WTC11 (cell line): ENCODE results near the gene PTPN6. TPM values are rescaled to one million over a fixed set of nuclear protein-coding genes. Genes with fewer than 3 reads are reported as not detected.

Experiments
- ATAC-seq: fragments of 200-7000 bp; cut with Tn5 transposase; 2 replicates; pipeline ENCODE4 v1.10.0; 2021; ENCODE audit warnings: mild to moderate bottlenecking, moderate library complexity
- CTCF ChIA-PET: fragments of 300-600 bp; sonication (Branson Sonifier 250); formaldehyde crosslinking; loops from one replicate; lab custom pipeline; 2021; ENCODE audit warnings: antibody characterized with exemption; lab: Charles Lee
- POLR2A ChIA-PET: fragments of 350-600 bp; sonication (Branson Sonifier 250); formaldehyde crosslinking; loops from one replicate; lab custom pipeline; 2021; ENCODE audit warnings: antibody characterized with exemption; lab: Charles Lee
- DNase-seq: peaks from one replicate; pipeline ENCODE4 v3.0.0; 2021; ENCODE audit warnings: low spot score
- H3K27ac Mint-ChIP-seq: 2 replicates; pipeline ENCODE4 v1.8.0; 2021; ENCODE audit warnings: mixed read lengths
- H3K27me3 Mint-ChIP-seq: 2 replicates; pipeline ENCODE4 v1.8.0; 2021; ENCODE audit warnings: low read depth, mild to moderate bottlenecking, moderate library complexity, mixed read lengths
- H3K36me3 Mint-ChIP-seq: 2 replicates; pipeline ENCODE4 v1.8.0; 2021; ENCODE audit warnings: mixed read lengths
- H3K4me1 Mint-ChIP-seq: 2 replicates; pipeline ENCODE4 v1.8.0; 2022; ENCODE audit warnings: mixed read lengths
- H3K4me3 Mint-ChIP-seq: 2 replicates; pipeline ENCODE4 v1.8.0; 2021; ENCODE audit warnings: mild to moderate bottlenecking, moderate library complexity, mixed read lengths
- H3K9me3 Mint-ChIP-seq: 2 replicates; pipeline ENCODE4 v1.8.0; 2021; ENCODE audit warnings: mixed read lengths
- CREB1 ChIP-seq: sonication (generic); formaldehyde crosslinking; IDR thresholded peaks from 2 replicates; pipeline ENCODE4 v1.8.0; 2023; ENCODE audit warnings: mild to moderate bottlenecking, missing genetic modification reagents
- ETV6 ChIP-seq: sonication (generic); formaldehyde crosslinking; IDR thresholded peaks from 2 replicates; pipeline ENCODE4 v1.8.1; 2022; ENCODE audit warnings: mild to moderate bottlenecking, missing genetic modification reagents
- FOXJ3 ChIP-seq: sonication (generic); formaldehyde crosslinking; IDR thresholded peaks from 2 replicates; pipeline ENCODE4 v1.9.0; 2021; ENCODE audit warnings: missing genetic modification reagents, mild to moderate bottlenecking, borderline replicate concordance
- GABPB1 ChIP-seq: sonication (generic); formaldehyde crosslinking; IDR thresholded peaks from 2 replicates; pipeline ENCODE4 v1.8.1; 2023; ENCODE audit warnings: mild to moderate bottlenecking, missing genetic modification reagents
- GTF2I ChIP-seq: fragments of 250-450 bp; sonication (Bioruptor Pico); conservative IDR thresholded peaks from 2 replicates; pipeline ENCODE4 v1.4.0; 2021; ENCODE audit warnings: mild to moderate bottlenecking
- OVOL2 ChIP-seq: fragments of 250-450 bp; sonication (Bioruptor Pico); IDR thresholded peaks from 2 replicates; pipeline ENCODE4 v1.9.0; 2021; ENCODE audit warnings: mild to moderate bottlenecking, borderline replicate concordance
- RORB ChIP-seq: fragments of 250-450 bp; sonication (Bioruptor Pico); IDR thresholded peaks from 2 replicates; pipeline ENCODE4 v1.9.0; 2021; ENCODE audit warnings: mild to moderate bottlenecking
- SOX15 ChIP-seq: fragments of 250-450 bp; sonication (Bioruptor Pico); IDR thresholded peaks from 2 replicates; pipeline ENCODE4 v1.9.0; 2021; ENCODE audit warnings: mild to moderate bottlenecking
- ZNF121 ChIP-seq: sonication (generic); formaldehyde crosslinking; IDR thresholded peaks from 2 replicates; pipeline ENCODE4 v1.8.0; 2023; ENCODE audit warnings: missing genetic modification reagents
- ZNF219 ChIP-seq: sonication (generic); formaldehyde crosslinking; IDR thresholded peaks from 2 replicates; pipeline ENCODE4 v1.8.0; 2023; ENCODE audit warnings: missing genetic modification reagents, mild to moderate bottlenecking, borderline replicate concordance
- ZNF317 ChIP-seq: sonication (generic); formaldehyde crosslinking; IDR thresholded peaks from 2 replicates; pipeline ENCODE4 v1.8.1; 2023; ENCODE audit warnings: low read depth, mild to moderate bottlenecking, moderate library complexity, missing genetic modification reagents, borderline replicate concordance
- microRNA-seq: library from miRNA; unstranded; fragments of <30 nt; microRNA quantifications from one replicate; pipeline ENCODE4 v1.2.0, GENCODE V29; 2022; ENCODE audit warnings: borderline number of aligned reads
- total RNA-seq: library from RNA; stranded (reverse); gene quantifications from 3 replicates; pipeline ENCODE4 v1.2.3, GENCODE V29; 2021
- TF ChIP-seq, protein P1 (sequence below): sonication (generic); formaldehyde crosslinking; IDR thresholded peaks from 2 replicates; pipeline ENCODE4 v1.8.1; 2023; ENCODE audit warnings: mild to moderate bottlenecking, missing genetic modification reagents, borderline replicate concordance
- TF ChIP-seq, protein P2 (sequence below): sonication (generic); formaldehyde crosslinking; IDR thresholded peaks from 2 replicates; pipeline ENCODE4 v1.8.0; 2022; ENCODE audit warnings: mild to moderate bottlenecking, missing genetic modification reagents
- TF ChIP-seq, protein P3 (sequence below): sonication (generic); formaldehyde crosslinking; conservative IDR thresholded peaks from 2 replicates; pipeline ENCODE4 v1.8.1; 2022; ENCODE audit warnings: mild to moderate bottlenecking, missing genetic modification reagents
- TF ChIP-seq, protein P4 (sequence below): sonication (generic); formaldehyde crosslinking; IDR thresholded peaks from 2 replicates; pipeline ENCODE4 v1.8.1; 2023; ENCODE audit warnings: mild to moderate bottlenecking, missing genetic modification reagents, moderate library complexity
- TF ChIP-seq, protein P5 (sequence below): sonication (generic); formaldehyde crosslinking; conservative IDR thresholded peaks from 2 replicates; pipeline ENCODE4 v1.8.1; 2023; ENCODE audit warnings: mild to moderate bottlenecking, low read depth, missing genetic modification reagents, moderate library complexity

The PTPN6 gene
- total RNA-seq, 1 experiment from 2014 or later, result 27.1 TPM

DNA sequence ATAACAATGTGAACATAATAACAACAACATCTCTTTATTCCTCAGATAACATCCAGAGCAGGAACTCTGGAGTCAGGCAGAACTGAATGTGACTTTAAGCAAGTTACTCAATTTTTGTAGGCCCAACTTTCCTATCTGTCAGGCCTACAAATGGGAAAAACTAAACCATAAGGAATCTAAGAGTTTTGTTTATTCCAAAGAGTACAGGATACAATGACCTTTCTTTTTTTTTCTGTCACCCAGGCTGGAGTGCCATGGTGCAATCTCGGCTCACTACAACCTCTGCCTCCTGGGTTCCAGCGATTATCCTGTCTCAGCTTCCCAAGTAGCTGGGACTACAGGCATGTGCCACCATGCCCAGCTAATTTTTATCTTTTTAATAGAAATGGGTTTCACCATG, 57.7 kb downstream of the PTPN6 start (continued):
- TF ChIP-seq, protein P1, sequence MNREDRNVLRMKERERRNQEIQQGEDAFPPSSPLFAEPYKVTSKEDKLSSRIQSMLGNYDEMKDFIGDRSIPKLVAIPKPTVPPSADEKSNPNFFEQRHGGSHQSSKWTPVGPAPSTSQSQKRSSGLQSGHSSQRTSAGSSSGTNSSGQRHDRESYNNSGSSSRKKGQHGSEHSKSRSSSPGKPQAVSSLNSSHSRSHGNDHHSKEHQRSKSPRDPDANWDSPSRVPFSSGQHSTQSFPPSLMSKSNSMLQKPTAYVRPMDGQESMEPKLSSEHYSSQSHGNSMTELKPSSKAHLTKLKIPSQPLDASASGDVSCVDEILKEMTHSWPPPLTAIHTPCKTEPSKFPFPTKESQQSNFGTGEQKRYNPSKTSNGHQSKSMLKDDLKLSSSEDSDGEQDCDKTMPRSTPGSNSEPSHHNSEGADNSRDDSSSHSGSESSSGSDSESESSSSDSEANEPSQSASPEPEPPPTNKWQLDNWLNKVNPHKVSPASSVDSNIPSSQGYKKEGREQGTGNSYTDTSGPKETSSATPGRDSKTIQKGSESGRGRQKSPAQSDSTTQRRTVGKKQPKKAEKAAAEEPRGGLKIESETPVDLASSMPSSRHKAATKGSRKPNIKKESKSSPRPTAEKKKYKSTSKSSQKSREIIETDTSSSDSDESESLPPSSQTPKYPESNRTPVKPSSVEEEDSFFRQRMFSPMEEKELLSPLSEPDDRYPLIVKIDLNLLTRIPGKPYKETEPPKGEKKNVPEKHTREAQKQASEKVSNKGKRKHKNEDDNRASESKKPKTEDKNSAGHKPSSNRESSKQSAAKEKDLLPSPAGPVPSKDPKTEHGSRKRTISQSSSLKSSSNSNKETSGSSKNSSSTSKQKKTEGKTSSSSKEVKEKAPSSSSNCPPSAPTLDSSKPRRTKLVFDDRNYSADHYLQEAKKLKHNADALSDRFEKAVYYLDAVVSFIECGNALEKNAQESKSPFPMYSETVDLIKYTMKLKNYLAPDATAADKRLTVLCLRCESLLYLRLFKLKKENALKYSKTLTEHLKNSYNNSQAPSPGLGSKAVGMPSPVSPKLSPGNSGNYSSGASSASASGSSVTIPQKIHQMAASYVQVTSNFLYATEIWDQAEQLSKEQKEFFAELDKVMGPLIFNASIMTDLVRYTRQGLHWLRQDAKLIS, result no peak
- TF ChIP-seq, protein P2, sequence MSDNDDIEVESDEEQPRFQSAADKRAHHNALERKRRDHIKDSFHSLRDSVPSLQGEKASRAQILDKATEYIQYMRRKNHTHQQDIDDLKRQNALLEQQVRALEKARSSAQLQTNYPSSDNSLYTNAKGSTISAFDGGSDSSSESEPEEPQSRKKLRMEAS, result no peak
- TF ChIP-seq ZNF317 (CRISPR knock-in tag) (no peak), OVOL2 (CRISPR knock-in tag) (no peak), CREB1 (no peak), ZNF219 (CRISPR knock-in tag) (no peak), GTF2I (CRISPR knock-in tag) (no peak)
- TF ChIP-seq, all 79 proteins: peak for 0

DNA sequence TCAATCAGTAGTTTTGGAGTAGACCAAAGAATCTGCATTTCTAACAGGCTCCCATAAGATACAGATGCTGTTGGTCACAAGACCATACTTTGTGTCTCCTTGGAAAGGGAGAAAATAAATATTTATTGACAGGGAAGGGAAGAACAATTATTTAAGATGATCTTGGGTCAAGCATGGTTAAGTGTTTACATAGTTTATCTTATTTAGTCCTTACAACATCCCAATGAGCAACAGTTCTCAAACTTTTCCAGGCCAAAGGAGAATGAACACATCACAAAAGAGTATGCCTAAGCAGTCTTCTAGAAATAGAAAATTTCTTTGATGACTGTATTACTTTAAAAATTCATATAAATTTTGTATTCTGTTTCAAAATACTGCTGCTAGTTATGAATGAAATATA, 58.4 kb downstream of the PTPN6 start:
- H3K4me3 Mint-ChIP-seq, result no peak overlapping the region
- H3K9me3 Mint-ChIP-seq, result no peaks in the 10 kb centered on the region
- POLR2A ChIA-PET, result no interaction called here
- TF ChIP-seq SOX15 (CRISPR knock-in tag), result no peak
- no peak for TF ChIP-seq FOXJ3 (CRISPR knock-in tag)
- no peak for TF ChIP-seq RORB (CRISPR knock-in tag)
- TF ChIP-seq, protein P3, sequence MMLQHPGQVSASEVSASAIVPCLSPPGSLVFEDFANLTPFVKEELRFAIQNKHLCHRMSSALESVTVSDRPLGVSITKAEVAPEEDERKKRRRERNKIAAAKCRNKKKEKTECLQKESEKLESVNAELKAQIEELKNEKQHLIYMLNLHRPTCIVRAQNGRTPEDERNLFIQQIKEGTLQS (CRISPR knock-in tag), result no peak
- TF ChIP-seq ETV6, result no peak
- TF ChIP-seq, protein P4, sequence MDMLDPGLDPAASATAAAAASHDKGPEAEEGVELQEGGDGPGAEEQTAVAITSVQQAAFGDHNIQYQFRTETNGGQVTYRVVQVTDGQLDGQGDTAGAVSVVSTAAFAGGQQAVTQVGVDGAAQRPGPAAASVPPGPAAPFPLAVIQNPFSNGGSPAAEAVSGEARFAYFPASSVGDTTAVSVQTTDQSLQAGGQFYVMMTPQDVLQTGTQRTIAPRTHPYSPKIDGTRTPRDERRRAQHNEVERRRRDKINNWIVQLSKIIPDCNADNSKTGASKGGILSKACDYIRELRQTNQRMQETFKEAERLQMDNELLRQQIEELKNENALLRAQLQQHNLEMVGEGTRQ (CRISPR knock-in tag), result no peak
- TF ChIP-seq, protein P5, sequence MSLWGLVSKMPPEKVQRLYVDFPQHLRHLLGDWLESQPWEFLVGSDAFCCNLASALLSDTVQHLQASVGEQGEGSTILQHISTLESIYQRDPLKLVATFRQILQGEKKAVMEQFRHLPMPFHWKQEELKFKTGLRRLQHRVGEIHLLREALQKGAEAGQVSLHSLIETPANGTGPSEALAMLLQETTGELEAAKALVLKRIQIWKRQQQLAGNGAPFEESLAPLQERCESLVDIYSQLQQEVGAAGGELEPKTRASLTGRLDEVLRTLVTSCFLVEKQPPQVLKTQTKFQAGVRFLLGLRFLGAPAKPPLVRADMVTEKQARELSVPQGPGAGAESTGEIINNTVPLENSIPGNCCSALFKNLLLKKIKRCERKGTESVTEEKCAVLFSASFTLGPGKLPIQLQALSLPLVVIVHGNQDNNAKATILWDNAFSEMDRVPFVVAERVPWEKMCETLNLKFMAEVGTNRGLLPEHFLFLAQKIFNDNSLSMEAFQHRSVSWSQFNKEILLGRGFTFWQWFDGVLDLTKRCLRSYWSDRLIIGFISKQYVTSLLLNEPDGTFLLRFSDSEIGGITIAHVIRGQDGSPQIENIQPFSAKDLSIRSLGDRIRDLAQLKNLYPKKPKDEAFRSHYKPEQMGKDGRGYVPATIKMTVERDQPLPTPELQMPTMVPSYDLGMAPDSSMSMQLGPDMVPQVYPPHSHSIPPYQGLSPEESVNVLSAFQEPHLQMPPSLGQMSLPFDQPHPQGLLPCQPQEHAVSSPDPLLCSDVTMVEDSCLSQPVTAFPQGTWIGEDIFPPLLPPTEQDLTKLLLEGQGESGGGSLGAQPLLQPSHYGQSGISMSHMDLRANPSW (CRISPR knock-in tag), result no peak
- no peak for TF ChIP-seq GABPB1 (CRISPR knock-in tag)
- TF ChIP-seq ZNF121 (CRISPR knock-in tag), result no peak
- ATAC-seq, result no peak
- H3K27ac Mint-ChIP-seq, result no peak overlapping the region
- peaks cover 11% of the 10 kb centered on the region; the same call in 1 of the 2 replicates for H3K36me3 Mint-ChIP-seq
- no peaks in the 10 kb centered on the region for H3K27me3 Mint-ChIP-seq
- no peak for DNase-seq
- CTCF ChIA-PET, result no interaction called here
- H3K4me1 Mint-ChIP-seq, result peaks cover 5% of the 10 kb centered on the region; the same call in 1 of the 2 replicates

Small RNAs within 50 kb of the gene (microRNA-seq; reads per million reads assigned to microRNA genes)
- gene MIR141 (77.2 reads per million, percentile 60 among the genes with 10 or more reads in this experiment), gene MIR200C (9,020 reads per million, percentile 99 among the genes with 10 or more reads in this experiment)

Other genes starting within 250 kb of the PTPN6 start
- gene COPS7A, start 227.3 kb upstream of the PTPN6 start, total RNA-seq, result 41.2 to 43.8 TPM (median 41.4 TPM) in 3 replicates
- gene MLF2, start 198.2 kb upstream of the PTPN6 start, total RNA-seq, result 226 to 236 TPM (median 229 TPM) in 3 replicates
- gene PTMS, start 185.0 kb upstream of the PTPN6 start, total RNA-seq, result 370 to 539 TPM (median 525 TPM) in 3 replicates
- 2.4 to 2.6 TPM (median 2.6 TPM) in 3 replicates for gene LAG3, start 178.8 kb upstream of the PTPN6 start, total RNA-seq
- 2.5 to 3.3 TPM (median 2.7 TPM) in 3 replicates for gene CD4, start 161.8 kb upstream of the PTPN6 start, total RNA-seq
- gene GPR162, start 129.5 kb upstream of the PTPN6 start, total RNA-seq, result 7.3 to 9.3 TPM (median 8.2 TPM) in 3 replicates
- 49.9 to 55.7 TPM (median 50.7 TPM) in 3 replicates for gene P3H3, start 122.9 kb upstream of the PTPN6 start, total RNA-seq
- gene GNB3, start 110.4 kb upstream of the PTPN6 start, total RNA-seq, result 14.0 to 16.5 TPM (median 14.3 TPM) in 3 replicates
- gene CDCA3, start 100.1 kb upstream of the PTPN6 start, total RNA-seq, result 47.1 to 61.8 TPM (median 49.1 TPM) in 3 replicates
- 141 to 158 TPM (median 149 TPM) in 3 replicates for gene USP5, start 99.2 kb upstream of the PTPN6 start, total RNA-seq
- 1,045 to 1,242 TPM (median 1,195 TPM) in 3 replicates for gene TPI1, start 83.8 kb upstream of the PTPN6 start, total RNA-seq
- gene SPSB2, start 78.1 kb upstream of the PTPN6 start, total RNA-seq, result 21.2 to 25.5 TPM (median 22.7 TPM) in 3 replicates
- 3.1 to 5.3 TPM (median 4.9 TPM) in 3 replicates for gene LRRC23, start 46.5 kb upstream of the PTPN6 start, total RNA-seq
- 118 to 170 TPM (median 165 TPM) in 3 replicates for gene ENO2, start 36.8 kb upstream of the PTPN6 start, total RNA-seq
- gene ATN1, start 23.4 kb upstream of the PTPN6 start, total RNA-seq, result 80.0 to 87.1 TPM (median 80.5 TPM) in 3 replicates
- gene RNU7-1, start 7.5 kb upstream of the PTPN6 start, total RNA-seq, result not detected in 3 replicates
- gene C12orf57, start 7.3 kb upstream of the PTPN6 start, total RNA-seq, result 158 to 181 TPM (median 172 TPM) in 3 replicates
- 350 to 397 TPM (median 352 TPM) in 3 replicates for gene PHB2, start 19.3 kb downstream of the PTPN6 start, total RNA-seq
- gene EMG1, start 19.6 kb downstream of the PTPN6 start, total RNA-seq, result 59.3 to 78.6 TPM (median 59.8 TPM) in 3 replicates
- gene LPCAT3, start 67.1 kb downstream of the PTPN6 start, total RNA-seq, result 35.3 to 40.0 TPM (median 36.2 TPM) in 3 replicates
- 6.2 to 8.8 TPM (median 7.6 TPM) in 3 replicates for gene C1S, start 109.4 kb downstream of the PTPN6 start, total RNA-seq
- 8.4 to 9.8 TPM (median 8.9 TPM) in 3 replicates for gene C1R, start 141.1 kb downstream of the PTPN6 start, total RNA-seq
- 17.7 to 23.7 TPM (median 22.9 TPM) in 3 replicates for gene C1RL, start 157.9 kb downstream of the PTPN6 start, total RNA-seq
- 4.1 to 5.4 TPM (median 4.7 TPM) in 3 replicates for gene RBP5, start 177.5 kb downstream of the PTPN6 start, total RNA-seq
- gene CLSTN3, start 179.0 kb downstream of the PTPN6 start, total RNA-seq, result 23.7 to 28.2 TPM (median 24.7 TPM) in 3 replicates
- gene PEX5, start 238.3 kb downstream of the PTPN6 start, total RNA-seq, result 61.4 to 68.9 TPM (median 63.4 TPM) in 3 replicates